ENCODE data around the gene CCDC9. TPM values are rescaled to one million over a fixed set of nuclear protein-coding genes. Genes with fewer than 3 reads are reported as not detected.

Gene CCDC9
- total RNA-seq, 1 experiment from 2014 or later = 36.9 TPM

DNA sequence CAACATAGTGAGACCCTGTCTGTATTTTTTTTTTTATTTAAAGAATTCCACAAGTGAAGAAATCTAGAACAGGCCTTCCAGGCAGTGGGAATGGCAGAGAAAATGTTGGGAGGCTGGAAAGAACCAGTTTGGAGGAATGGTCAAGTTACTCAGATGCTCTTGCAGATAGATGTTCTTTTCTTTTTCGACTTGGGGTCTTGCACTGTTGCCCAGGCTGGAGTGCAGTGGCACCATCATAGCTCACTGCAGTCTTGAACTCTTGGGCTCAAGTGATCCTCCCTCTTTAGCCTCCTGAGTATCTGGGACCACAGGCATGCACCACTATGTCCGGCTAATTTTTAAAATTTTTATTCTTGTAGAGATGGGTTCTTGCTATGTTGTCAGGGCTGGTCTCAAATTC lies 54.0 kb downstream of the CCDC9 start:
- H3K9me3 Mint-ChIP-seq = peaks cover 0 to 2% of the 10 kb centered on the region in 2 experiments; a peak in 2 of 5 replicates
- Histone ChIP-seq H4K5ac (ENCODE audit: insufficient read length, low read depth, low read length) (no peak overlapping the region), H2BK5ac (ENCODE audit: insufficient read length, low read length) (no peak overlapping the region), H3K79me1 (ENCODE audit: insufficient read depth, low read depth, low read length, poor library complexity, severe bottlenecking) (no peaks in the 10 kb centered on the region), H3T11ph (ENCODE audit: low read length) (no peak overlapping the region), H4K20me1 (ENCODE audit: control insufficient read depth, insufficient read depth, insufficient read length) (no peaks in the 10 kb centered on the region), H4K8ac (replicated peaks; ENCODE audit: insufficient read length, low read depth, low read length) (no peak overlapping the region), H3K79me2 (ENCODE audit: insufficient read depth, low read length) (no peaks in the 10 kb centered on the region), H3K9ac (ENCODE audit: extremely low read depth, insufficient read length, low read length) (no peak overlapping the region), H2BK120ac (ENCODE audit: low read depth, low read length, poor library complexity, severe bottlenecking) (no peak overlapping the region), H3K18ac (ENCODE audit: insufficient read length, low read depth, low read length) (no peak overlapping the region), H3K4me2 (ENCODE audit: insufficient read depth, insufficient read length, low read length) (no peak overlapping the region), H3K27ac (ENCODE audit: insufficient read length, low read depth, low read length) (no peak overlapping the region), H3K23ac (ENCODE audit: insufficient read length, low read depth, low read length) (no peak overlapping the region), H4K91ac (ENCODE audit: insufficient read length, low read depth, low read length) (no peak overlapping the region), H3K56ac (ENCODE audit: insufficient read length, low read depth, low read length) (no peak overlapping the region), H3K9me3 (ENCODE audit: control insufficient read depth, low read depth, low read length) (no peaks in the 10 kb centered on the region), H2AK5ac (ENCODE audit: insufficient read length, low read length) (no peak overlapping the region), H3K14ac (ENCODE audit: insufficient read depth, low read length) (no peak overlapping the region), H3K4ac (ENCODE audit: low read depth, low read length) (no peak overlapping the region), H2BK12ac (ENCODE audit: insufficient read length, low read depth, low read length) (no peak overlapping the region), H2BK15ac (ENCODE audit: low read depth, low read length) (no peak overlapping the region), H3K27me3 (ENCODE audit: insufficient read depth, low read length) (no peaks in the 10 kb centered on the region), H3K4me1 (ENCODE audit: insufficient read depth, low read length) (no peaks in the 10 kb centered on the region), H3K23me2 (ENCODE audit: insufficient read length, low read depth, low read length, poor library complexity, severe bottlenecking) (no peaks in the 10 kb centered on the region), H2AFZ (ENCODE audit: low read length) (no peak overlapping the region), H2BK20ac (ENCODE audit: low read depth, low read length, poor library complexity, severe bottlenecking) (no peak overlapping the region)
- no peak for DNase-seq
- H3K4me1 Mint-ChIP-seq = peaks cover 6 to 10% of the 10 kb centered on the region in 2 experiments
- TF ChIP-seq, protein P1, sequence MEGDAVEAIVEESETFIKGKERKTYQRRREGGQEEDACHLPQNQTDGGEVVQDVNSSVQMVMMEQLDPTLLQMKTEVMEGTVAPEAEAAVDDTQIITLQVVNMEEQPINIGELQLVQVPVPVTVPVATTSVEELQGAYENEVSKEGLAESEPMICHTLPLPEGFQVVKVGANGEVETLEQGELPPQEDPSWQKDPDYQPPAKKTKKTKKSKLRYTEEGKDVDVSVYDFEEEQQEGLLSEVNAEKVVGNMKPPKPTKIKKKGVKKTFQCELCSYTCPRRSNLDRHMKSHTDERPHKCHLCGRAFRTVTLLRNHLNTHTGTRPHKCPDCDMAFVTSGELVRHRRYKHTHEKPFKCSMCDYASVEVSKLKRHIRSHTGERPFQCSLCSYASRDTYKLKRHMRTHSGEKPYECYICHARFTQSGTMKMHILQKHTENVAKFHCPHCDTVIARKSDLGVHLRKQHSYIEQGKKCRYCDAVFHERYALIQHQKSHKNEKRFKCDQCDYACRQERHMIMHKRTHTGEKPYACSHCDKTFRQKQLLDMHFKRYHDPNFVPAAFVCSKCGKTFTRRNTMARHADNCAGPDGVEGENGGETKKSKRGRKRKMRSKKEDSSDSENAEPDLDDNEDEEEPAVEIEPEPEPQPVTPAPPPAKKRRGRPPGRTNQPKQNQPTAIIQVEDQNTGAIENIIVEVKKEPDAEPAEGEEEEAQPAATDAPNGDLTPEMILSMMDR (conservative IDR thresholded peaks at IDR 0.05) = no peak
- WGBS (ENCODE audit: extremely low coverage, insufficient read length, low lambda C conversion rate) = no CpG with 5 or more reads among the region's 2 CpGs
- no peak overlapping the region for H3K4me3 Mint-ChIP-seq
- no peaks in the 10 kb centered on the region for H3K36me3 Mint-ChIP-seq (ENCODE audit: insufficient read depth in 1 of 3, low read depth in 3 of 3)
- peaks cover 23% of the 10 kb centered on the region for H3K27me3 Mint-ChIP-seq (ENCODE audit: low read depth)
- H3K27ac Mint-ChIP-seq = no peak overlapping the region

All from H9 (cell line).